ENCODE measurements around the gene RANBP9.

RANBP9 gene

GRCh38 chr6:13648850-13649249 lies 62.8 kb downstream of the RANBP9 start:
- DNase-seq: no peak

GRCh38 chr6:13643125-13643524 lies 68.5 kb downstream of the RANBP9 start:
- DNase-seq: no peak

- DNase-seq: no peak
Observed at GRCh38 chr6:13641315-13641714, 70.3 kb downstream of the RANBP9 start.

GRCh38 chr6:13638626-13639025 lies 73.0 kb downstream of the RANBP9 start:
- no peak for DNase-seq

GRCh38 chr6:13638014-13638413 lies 73.6 kb downstream of the RANBP9 start:
- no peak for DNase-seq

- DNase-seq: peak; percentile 55 to 72
Observed at GRCh38 chr6:13635948-13636658, 75.5 kb downstream of the RANBP9 start.

GRCh38 chr6:13633343-13633742 lies 78.3 kb downstream of the RANBP9 start:
- no peak for DNase-seq

- no peak for DNase-seq
Observed at GRCh38 chr6:13630499-13630898, 81.1 kb downstream of the RANBP9 start.

GRCh38 chr6:13629459-13630116 lies 82.0 kb downstream of the RANBP9 start:
- no peak for DNase-seq

GRCh38 chr6:13624871-13625288 lies 86.8 kb downstream of the RANBP9 start:
- DNase-seq: peak; percentile 22 to 67

- no peak for DNase-seq
Observed at GRCh38 chr6:13617066-13617465, 94.6 kb downstream of the RANBP9 start.

- DNase-seq: peak in 1 of 2 experiments; percentile 53
Observed at GRCh38 chr6:13615792-13616120, 95.9 kb downstream of the RANBP9 start.

- DNase-seq: peak; percentile 94 to 98
Observed at GRCh38 chr6:13614926-13615791, 96.5 kb downstream of the RANBP9 start, which contains the start of gene NOL7. NOL7 (plus strand) TSS chr6:13615335; CDS start chr6:13615359, 24 bp downstream.

- peak; percentile 69 to 78 for DNase-seq
Observed at GRCh38 chr6:13614126-13614925, 97.3 kb downstream of the RANBP9 start.

GRCh38 chr6:13613029-13613594 lies 98.5 kb downstream of the RANBP9 start:
- no peak for DNase-seq

GRCh38 chr6:13611715-13612114 lies 99.9 kb downstream of the RANBP9 start:
- DNase-seq: no peak

GRCh38 chr6:13605634-13606033 lies 106.0 kb downstream of the RANBP9 start:
- no peak for DNase-seq

GRCh38 chr6:13604546-13605416 lies 106.9 kb downstream of the RANBP9 start:
- DNase-seq: no peak

GRCh38 chr6:13604135-13604534 lies 107.5 kb downstream of the RANBP9 start:
- DNase-seq: no peak

- DNase-seq: no peak
Observed at GRCh38 chr6:13600036-13600435, 111.6 kb downstream of the RANBP9 start.

GRCh38 chr6:13597073-13597472 lies 114.6 kb downstream of the RANBP9 start:
- no peak for DNase-seq
